Ishikawa (cell line): Measurements from ENCODE around the gene PRG3.

Experiments
- CEBPB ChIP-seq: IDR thresholded peaks from 2 replicates; pipeline ENCODE4 v1.6.1; 2012
- NFIC ChIP-seq: IDR thresholded peaks from 2 replicates; pipeline ENCODE4 v1.6.1; 2012
- TAF1 ChIP-seq: IDR thresholded peaks from 2 replicates; pipeline ENCODE4 v1.6.1; 2012; ENCODE audit warnings: low read depth, mild to moderate bottlenecking
- TEAD4 ChIP-seq: IDR thresholded peaks from 2 replicates; pipeline ENCODE4 v1.6.1; 2012
- YY1 ChIP-seq: IDR thresholded peaks from 2 replicates; pipeline ENCODE4 v1.6.1; 2012; ENCODE audit warnings: low read depth
- TF ChIP-seq, protein P1 (sequence below): IDR thresholded peaks from 2 replicates; pipeline ENCODE4 v1.6.1; 2012
- TF ChIP-seq, protein P2 (sequence below): IDR thresholded peaks from 2 replicates; pipeline ENCODE4 v1.6.1; 2012; ENCODE audit warnings: low read depth, mild to moderate bottlenecking

DNA sequence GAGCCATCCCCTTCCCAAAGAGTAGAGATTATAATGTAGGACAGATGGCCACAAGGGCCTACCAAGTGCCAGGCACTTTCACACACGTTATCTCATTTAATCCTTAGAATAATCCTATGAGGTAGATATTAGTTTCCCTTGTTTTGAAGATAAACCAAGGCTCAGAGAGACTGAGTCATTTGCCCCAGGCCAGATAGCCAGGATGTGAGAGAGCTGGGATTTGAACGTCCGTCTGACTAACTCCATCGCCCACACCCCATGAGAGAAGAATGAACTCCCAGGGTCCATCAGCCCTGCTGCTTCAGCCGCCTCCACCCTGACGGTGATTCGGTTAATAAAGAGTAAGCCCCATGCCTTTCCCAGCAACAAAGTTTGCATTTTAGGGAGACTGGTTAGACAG is 10.7 kb downstream of the PRG3 start:
- TF ChIP-seq, protein P1, sequence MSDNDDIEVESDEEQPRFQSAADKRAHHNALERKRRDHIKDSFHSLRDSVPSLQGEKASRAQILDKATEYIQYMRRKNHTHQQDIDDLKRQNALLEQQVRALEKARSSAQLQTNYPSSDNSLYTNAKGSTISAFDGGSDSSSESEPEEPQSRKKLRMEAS: no peak
- TF ChIP-seq TEAD4 (no peak), CEBPB (no peak), YY1 (no peak), TAF1 (no peak), NFIC (no peak)
- TF ChIP-seq, protein P2, sequence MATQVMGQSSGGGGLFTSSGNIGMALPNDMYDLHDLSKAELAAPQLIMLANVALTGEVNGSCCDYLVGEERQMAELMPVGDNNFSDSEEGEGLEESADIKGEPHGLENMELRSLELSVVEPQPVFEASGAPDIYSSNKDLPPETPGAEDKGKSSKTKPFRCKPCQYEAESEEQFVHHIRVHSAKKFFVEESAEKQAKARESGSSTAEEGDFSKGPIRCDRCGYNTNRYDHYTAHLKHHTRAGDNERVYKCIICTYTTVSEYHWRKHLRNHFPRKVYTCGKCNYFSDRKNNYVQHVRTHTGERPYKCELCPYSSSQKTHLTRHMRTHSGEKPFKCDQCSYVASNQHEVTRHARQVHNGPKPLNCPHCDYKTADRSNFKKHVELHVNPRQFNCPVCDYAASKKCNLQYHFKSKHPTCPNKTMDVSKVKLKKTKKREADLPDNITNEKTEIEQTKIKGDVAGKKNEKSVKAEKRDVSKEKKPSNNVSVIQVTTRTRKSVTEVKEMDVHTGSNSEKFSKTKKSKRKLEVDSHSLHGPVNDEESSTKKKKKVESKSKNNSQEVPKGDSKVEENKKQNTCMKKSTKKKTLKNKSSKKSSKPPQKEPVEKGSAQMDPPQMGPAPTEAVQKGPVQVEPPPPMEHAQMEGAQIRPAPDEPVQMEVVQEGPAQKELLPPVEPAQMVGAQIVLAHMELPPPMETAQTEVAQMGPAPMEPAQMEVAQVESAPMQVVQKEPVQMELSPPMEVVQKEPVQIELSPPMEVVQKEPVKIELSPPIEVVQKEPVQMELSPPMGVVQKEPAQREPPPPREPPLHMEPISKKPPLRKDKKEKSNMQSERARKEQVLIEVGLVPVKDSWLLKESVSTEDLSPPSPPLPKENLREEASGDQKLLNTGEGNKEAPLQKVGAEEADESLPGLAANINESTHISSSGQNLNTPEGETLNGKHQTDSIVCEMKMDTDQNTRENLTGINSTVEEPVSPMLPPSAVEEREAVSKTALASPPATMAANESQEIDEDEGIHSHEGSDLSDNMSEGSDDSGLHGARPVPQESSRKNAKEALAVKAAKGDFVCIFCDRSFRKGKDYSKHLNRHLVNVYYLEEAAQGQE: no peak
